ENCODE results near the gene AUTS2. TPM values are rescaled to one million over a fixed set of nuclear protein-coding genes. Genes with fewer than 3 reads are reported as not detected.

The AUTS2 gene
- total and polyA plus RNA-seq, 2 of the 8 experiments (the other 6 are each of a cell fraction or from before 2014, with no cell fraction given): 25.9 to 101 TPM

- ChIA-PET CTCF (ENCODE audit: partially characterized antibody) (interaction anchor here (0.8 to 1.1 kb wide), 2 partner anchors 11 to 315 kb away, joined by 3 read pairs; no protein-coding TSS in a partner anchor), POLR2A (ENCODE audit: partially characterized antibody) (no interaction called here)
- no peaks in the 10 kb centered on the region; the same call in 1 of the 2 replicates for H3K79me1 ChIP-seq (ENCODE audit: low read depth, low read length)
- H3K36me3 ChIP-seq (ENCODE audit: control insufficient read depth in 2 of 4, insufficient read depth in 4 of 4, low read length in 3 of 4): no peaks in the 10 kb centered on the region
- H3K23ac ChIP-seq (ENCODE audit: insufficient read length): no peak overlapping the region
- H3K79me2 ChIP-seq (ENCODE audit: control insufficient read depth in 1 of 2, insufficient read depth in 2 of 2, low read length in 2 of 2): no peaks in the 10 kb centered on the region
- no peak overlapping the region for H2BK20ac ChIP-seq (ENCODE audit: low read length)
- no peak overlapping the region for H2BK5ac ChIP-seq (ENCODE audit: low read depth, low read length)
- no peak overlapping the region; the same call in 1 of the 2 replicates for H4K8ac ChIP-seq (ENCODE audit: extremely low read depth, insufficient read depth, low read length)
- H3K18ac ChIP-seq (ENCODE audit: extremely low read depth, low read length): no peak overlapping the region
- FAIRE-seq: no peak
- no peak for TF ChIP-seq BCL11A (IDR thresholded peaks at IDR 0.05; ENCODE audit: low read depth in 2 of 2, low read length in 2 of 2)
- no peak for TF ChIP-seq FOSL1 (IDR thresholded peaks at IDR 0.05; ENCODE audit: insufficient read depth, low read depth, low read length)
- no peak for TF ChIP-seq SP1 (IDR thresholded peaks at IDR 0.05; ENCODE audit: low read depth, low read length)
- no peak for TF ChIP-seq SIRT6 (IDR thresholded peaks at IDR 0.05; ENCODE audit: low read length)
- no peak for TF ChIP-seq CBX8 (IDR thresholded peaks at IDR 0.05; ENCODE audit: borderline replicate concordance, low read depth, low read length)
- TF ChIP-seq BRCA1 (IDR thresholded peaks at IDR 0.05; ENCODE audit: low read depth, low read length): no peak
- no peak overlapping the region for H2BK120ac ChIP-seq (replicated peaks; ENCODE audit: low read depth, low read length)
- H4K91ac ChIP-seq (replicated peaks; ENCODE audit: insufficient read length, low read length): no peak overlapping the region
- 67% methylated on average over 6 of the region's 8 CpGs; no CpG with 5 or more reads in 1 of the 2 experiments for WGBS, 2 experiments (ENCODE audit: extremely low coverage in 1 of 2, insufficient coverage in 1 of 2, insufficient read length in 1 of 2, insufficient replicate concordance in 2 of 2, low coverage in 1 of 2, low lambda C conversion rate in 2 of 2, missing lambda C conversion rate in 1 of 2)
- no peak overlapping the region for H2AK5ac ChIP-seq (ENCODE audit: low read depth, low read length)
- no peak overlapping the region for H3K27ac ChIP-seq (ENCODE audit: low read depth, low read length)
- no peak overlapping the region for H3K4ac ChIP-seq (replicated peaks; ENCODE audit: insufficient read length, low read depth, low read length)
- no peaks in the 10 kb centered on the region for H3K23me2 ChIP-seq (ENCODE audit: low read depth, low read length)
- H3K4me2 ChIP-seq (ENCODE audit: insufficient read depth in 1 of 2, low read depth in 2 of 2, low read length in 2 of 2): peak overlapping the region in 1 of 2 experiments; percentile 37; a peak in 1 of 4 replicates
- no peak for DNase-seq (ENCODE audit: low read depth in 1 of 2, low spot score in 2 of 2)
- H3K4me3 ChIP-seq (ENCODE audit: extremely low read depth in 1 of 4, insufficient read depth in 2 of 4, low read depth in 3 of 4, low read length in 4 of 4): no peak overlapping the region
- H2AFZ ChIP-seq (ENCODE audit: low read length): no peak overlapping the region
- no peak overlapping the region for H3K56ac ChIP-seq (replicated peaks; ENCODE audit: insufficient read length, low read depth, low read length)
- H2BK12ac ChIP-seq (ENCODE audit: low read depth, low read length): no peak overlapping the region
- no peaks in the 10 kb centered on the region for H3K9me3 ChIP-seq (ENCODE audit: insufficient read depth in 2 of 2, low read depth in 1 of 2, low read length in 1 of 2)
- no peak overlapping the region for H3K14ac ChIP-seq (ENCODE audit: insufficient read length)
- H4K5ac ChIP-seq (ENCODE audit: insufficient read length, low read depth, low read length): no peak overlapping the region
- H3K4me1 ChIP-seq (replicated peaks in 1 of 4; ENCODE audit: control insufficient read depth in 3 of 4, insufficient read depth in 4 of 4, low read length in 3 of 4): peaks cover 0 to 5% (median 2%) of the 10 kb centered on the region in 4 experiments; a peak in 2 of 7 replicates
- no peak overlapping the region for H2BK15ac ChIP-seq (ENCODE audit: low read length)
- H4K20me1 ChIP-seq (replicated peaks in 1 of 2; ENCODE audit: control insufficient read depth in 1 of 2, insufficient read depth in 2 of 2, low read length in 2 of 2): peaks cover 9 to 16% of the 10 kb centered on the region in 2 experiments
- no peak overlapping the region for H3K9ac ChIP-seq (replicated peaks in 1 of 4; ENCODE audit: extremely low read depth in 1 of 4, low read depth in 3 of 4, low read length in 3 of 4)
- peaks cover 34 to 85% (median 60%) of the 10 kb centered on the region in 4 experiments for H3K27me3 ChIP-seq (replicated peaks in 1 of 4; ENCODE audit: control insufficient read depth in 3 of 4, extremely low read depth in 1 of 4, insufficient read depth in 3 of 4, low read length in 3 of 4)
These were observed 26.4 kb downstream of the AUTS2 start for GRCh38 chr7:69624435-69625230.
